Cardiac fibroblast (primary cell): Measurements from ENCODE around the gene ATG10.

Experiments
- DNase-seq, 2 donors: peaks; one replicate each; pipeline versions ENCODE4 v3.0.0 to v3.0.0-alpha.2; 2010; ENCODE audit warnings: low read depth in 2 of 2
- H3K4me3 ChIP-seq, 2 donors: replicated peaks in 1 of 2; 1 replicate in 1 of 2; 2 replicates in 1 of 2; pipeline ENCODE4 v1.5.1; 2011; ENCODE audit warnings: low read depth in 2 of 2, low read length in 2 of 2, mild to moderate bottlenecking in 2 of 2, moderate library complexity in 1 of 2
- CTCF ChIP-seq: IDR thresholded peaks from one replicate; pipeline ENCODE4 v1.5.1; 2011; ENCODE audit warnings: low read depth, mild to moderate bottlenecking, low read length, inconsistent platforms

ATG10 gene

DNA sequence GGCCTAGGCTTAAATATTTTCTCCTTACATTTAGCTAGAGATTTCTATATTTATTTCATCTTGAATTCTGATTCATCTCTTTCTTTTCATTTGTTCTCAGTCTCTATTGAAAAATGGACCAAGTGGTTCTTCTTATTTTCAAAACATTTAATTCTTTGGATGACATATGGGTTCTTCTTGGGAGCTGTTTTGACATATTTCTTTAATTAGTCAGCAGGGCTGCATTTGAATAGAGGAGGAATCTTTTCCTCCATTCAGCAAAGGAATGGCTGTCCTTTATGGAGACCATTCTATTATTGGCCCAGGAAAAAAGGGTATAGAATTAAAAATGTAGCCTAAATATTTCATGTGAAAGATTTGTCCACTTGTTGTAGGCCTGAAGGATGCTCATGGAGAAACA is 196.5 kb downstream of the ATG10 start:
- no peak for TF ChIP-seq CTCF

DNA sequence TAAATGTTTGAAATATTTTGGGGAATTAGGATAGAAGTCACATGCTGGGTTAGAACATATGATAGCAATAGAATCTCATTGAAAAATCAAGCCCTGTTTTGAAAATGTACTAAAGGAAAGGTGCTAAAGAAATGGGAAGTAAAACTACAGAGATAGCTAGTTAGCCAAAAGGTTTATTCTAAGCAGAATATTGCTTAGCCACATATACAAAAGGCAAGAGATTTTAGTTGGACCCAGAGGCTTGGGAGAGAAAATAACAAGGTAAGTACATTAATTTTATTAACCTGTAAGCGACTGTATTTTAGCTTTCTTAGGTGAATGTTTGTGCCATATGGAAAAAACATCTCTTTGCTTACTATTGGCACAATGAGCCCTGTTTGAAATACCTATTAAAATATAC is 198.1 kb downstream of the ATG10 start:
- DNase-seq: no peak
- no peak overlapping the region for H3K4me3 ChIP-seq
- TF ChIP-seq CTCF: no peak

More for the DNA sequence above, 196.5 kb downstream of the ATG10 start:
- DNase-seq: peak in 1 of 2 donors; percentile 38
- H3K4me3 ChIP-seq: no peak overlapping the region

DNA sequence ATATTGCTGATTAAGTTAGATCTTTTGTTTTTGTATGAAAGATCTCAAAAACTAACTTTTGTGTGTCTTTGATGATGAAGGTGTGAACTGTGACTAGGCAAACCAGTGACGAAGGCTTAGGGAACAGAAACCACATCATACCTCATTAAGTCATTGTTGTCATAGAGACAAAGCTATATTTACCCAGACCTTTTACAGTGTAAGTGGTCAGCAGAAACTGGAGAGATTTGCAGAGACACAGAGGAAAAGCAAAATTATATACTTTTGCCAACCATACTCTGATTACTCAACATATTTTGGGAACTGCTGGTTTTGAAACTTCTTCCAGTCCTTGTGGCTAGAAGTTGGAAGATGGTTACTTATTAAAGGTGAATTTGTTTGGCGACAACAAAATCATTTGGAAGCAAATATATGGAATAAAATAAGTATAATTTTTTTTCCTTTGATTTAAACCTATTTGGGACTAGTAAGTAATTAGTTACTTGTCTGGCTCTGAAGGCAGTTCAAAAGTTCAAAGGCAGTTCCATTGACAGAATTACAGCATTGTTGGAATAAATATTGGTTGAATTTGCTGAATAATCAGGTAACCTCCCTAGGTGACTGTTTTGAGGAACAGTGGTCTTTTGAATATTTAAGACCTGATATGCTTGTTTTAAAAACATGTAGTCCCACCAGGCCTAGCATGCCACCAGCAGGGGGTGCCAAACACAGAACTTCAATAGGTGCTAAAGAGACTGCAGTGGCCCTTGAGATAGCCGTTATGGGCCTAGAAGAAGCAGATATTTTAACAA is 202.5 kb downstream of the ATG10 start:
- peak; percentile 78 for TF ChIP-seq CTCF

GRCh38 chr5:82174919-82175219 is 203.0 kb downstream of the ATG10 start:
- H3K4me3 ChIP-seq: no peak overlapping the region
- no peak for DNase-seq
- TF ChIP-seq CTCF: no peak

More for the DNA sequence above, 202.5 kb downstream of the ATG10 start:
- no peak overlapping the region for H3K4me3 ChIP-seq
- peak; percentile 80 to 83 for DNase-seq

- no peak overlapping the region for H3K4me3 ChIP-seq
- peak in 1 of 2 donors; percentile 35 for DNase-seq
- TF ChIP-seq CTCF: no peak
Measured at GRCh38 chr5:82176115-82176814, 204.4 kb downstream of the ATG10 start.

- no peak overlapping the region for H3K4me3 ChIP-seq
- no peak for DNase-seq
- TF ChIP-seq CTCF: no peak
Measured at GRCh38 chr5:82178378-82178777, 206.6 kb downstream of the ATG10 start.
